Lower leg skin (tissue), 4 donors: ENCODE measurements around the gene KRTAP12-1. TPM values are rescaled to one million over a fixed set of nuclear protein-coding genes. Genes with fewer than 3 reads are reported as not detected.
A peak's percentile ranks its signal among the peaks of the same experiment; 100 is the strongest.

Source experiments
- DNase-seq, 2 donors: peaks; one replicate each; pipeline ENCODE4 v3.0.0-alpha.2; 2019; ENCODE audit warnings: low spot score in 2 of 2
- H3K4me3 ChIP-seq: fragments of 200-600 bp; sonication (generic); 2 replicates; pipeline ENCODE4 v1.5.1; 2017; ENCODE audit warnings: mild to moderate bottlenecking, low read depth; ENCODE audit not compliant: poor library complexity, severe bottlenecking
- CTCF ChIP-seq, 3 donors: fragments of 450-650 bp; IDR thresholded peaks; one replicate each; pipeline ENCODE4 v1.5.1; 2016; ENCODE audit warnings: antibody characterized with exemption in 3 of 3, mild to moderate bottlenecking in 3 of 3, moderate library complexity in 2 of 3
- POLR2A ChIP-seq, 2 donors: fragments of 450-650 bp; IDR thresholded peaks; one replicate each; pipeline ENCODE4 v1.6.1; 2016 to 2017; ENCODE audit warnings: antibody characterized with exemption in 2 of 2, mild to moderate bottlenecking in 1 of 2, moderate library complexity in 1 of 2
- WGBS, 2 donors: methylation state at CpG; one replicate each; pipeline ENCODE4 v1.1.5; 2018; 5-methylcytosine and 5-hydroxymethylcytosine counted together
- intact Hi-C: fragments of 100-400 bp; cut with DNase I; formaldehyde crosslinking; loops from one replicate; pipeline ENCODE4 v1.15.0; 2023; ENCODE audit warnings: low total_unique reads
- total RNA-seq, 4 donors: library from RNA; depleted of rRNA; stranded (reverse); fragments of >200 nt; gene quantifications; one replicate each; pipeline ENCODE4 v1.1.0, GENCODE V29; 2016

KRTAP12-1 gene
- total RNA-seq, 4 donors from 2014 or later: 12.3 TPM; not detected in 3

DNA sequence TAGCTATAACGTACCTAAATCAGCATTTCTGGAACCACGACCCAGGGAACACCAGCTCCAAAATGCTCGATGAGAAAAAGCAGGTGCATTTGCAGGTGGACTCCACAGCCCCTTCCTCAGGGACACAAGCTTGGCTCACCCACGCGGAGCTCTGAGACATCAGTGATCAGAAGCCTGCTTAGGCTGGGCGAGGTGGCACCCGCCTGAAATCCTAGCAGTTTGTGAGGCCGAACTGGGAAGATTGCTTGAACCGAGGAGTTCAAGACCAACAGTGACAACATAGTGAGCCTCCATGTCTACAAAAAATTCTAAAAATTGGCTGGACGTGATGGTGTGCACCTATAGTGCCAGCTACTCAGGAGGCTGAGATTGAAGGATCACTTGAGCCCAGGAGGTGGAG lies 31.9 kb upstream of the KRTAP12-1 start:
- TF ChIP-seq POLR2A (IDR thresholded peaks at IDR 0.05) (no peak), CTCF (IDR thresholded peaks at IDR 0.05) (no peak)
- DNase-seq: peak in 1 of 2 donors; percentile 42
- H3K4me3 ChIP-seq: no peak overlapping the region
- intact Hi-C loops: no loop called here
- WGBS, 2 donors: 89 to 92% methylated on average over 10 of the region's 10 CpGs

DNA sequence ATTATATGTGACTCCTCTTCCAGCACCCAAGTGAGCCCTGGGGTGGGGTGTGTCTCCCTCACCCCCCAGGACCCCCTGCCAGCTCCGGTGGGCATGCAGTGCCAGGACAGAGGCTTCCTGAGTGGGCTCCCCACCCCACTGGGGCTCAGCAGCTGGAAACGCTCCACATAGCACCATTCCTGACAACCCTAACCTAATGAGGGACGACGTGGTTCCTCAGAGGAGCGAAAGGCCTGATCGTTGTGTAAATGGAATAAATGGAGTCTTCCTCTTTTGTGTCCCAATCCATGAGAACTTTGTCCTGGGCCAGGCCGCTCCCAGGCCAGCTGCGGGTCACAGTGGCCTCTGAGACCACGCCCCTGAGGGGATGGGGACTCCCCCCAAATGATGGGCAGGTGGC lies 31.2 kb upstream of the KRTAP12-1 start:
- TF ChIP-seq CTCF (IDR thresholded peaks at IDR 0.05) (no peak), POLR2A (IDR thresholded peaks at IDR 0.05) (no peak)
- no peak overlapping the region for H3K4me3 ChIP-seq
- 63 to 70% methylated on average over 9 of the region's 9 CpGs for WGBS, 2 donors
- intact Hi-C loops: no loop called here
- DNase-seq: peak in 1 of 2 donors; percentile 32

- DNase-seq: peak in 1 of 2 donors; percentile 68
- 17 to 22% methylated on average over 15 to 21 of the region's 22 CpGs for WGBS, 2 donors
- H3K4me3 ChIP-seq: no peak overlapping the region
- intact Hi-C loops: no loop called here
- TF ChIP-seq CTCF (IDR thresholded peaks at IDR 0.05): no peak
- TF ChIP-seq POLR2A (IDR thresholded peaks at IDR 0.05): no peak
These were observed 30.5 kb upstream of the KRTAP12-1 start for GRCh38 chr21:44712203-44713028.

GRCh38 chr21:44711327-44712202 lies 29.6 kb upstream of the KRTAP12-1 start, which contains the start of gene TSPEAR:
TSPEAR (minus strand) TSS chr21:44711572; CDS start chr21:44711514, 58 bp downstream.
- no peak for TF ChIP-seq CTCF (IDR thresholded peaks at IDR 0.05)
- TF ChIP-seq POLR2A (IDR thresholded peaks at IDR 0.05): no peak
- DNase-seq: peak in 1 of 2 donors; percentile 78
- no peak within 1 kb of the TSS for H3K4me3 ChIP-seq
- WGBS, 2 donors: 5 to 7% methylated on average over 21 to 29 of the region's 41 CpGs
- intact Hi-C loops: no loop called here

DNA sequence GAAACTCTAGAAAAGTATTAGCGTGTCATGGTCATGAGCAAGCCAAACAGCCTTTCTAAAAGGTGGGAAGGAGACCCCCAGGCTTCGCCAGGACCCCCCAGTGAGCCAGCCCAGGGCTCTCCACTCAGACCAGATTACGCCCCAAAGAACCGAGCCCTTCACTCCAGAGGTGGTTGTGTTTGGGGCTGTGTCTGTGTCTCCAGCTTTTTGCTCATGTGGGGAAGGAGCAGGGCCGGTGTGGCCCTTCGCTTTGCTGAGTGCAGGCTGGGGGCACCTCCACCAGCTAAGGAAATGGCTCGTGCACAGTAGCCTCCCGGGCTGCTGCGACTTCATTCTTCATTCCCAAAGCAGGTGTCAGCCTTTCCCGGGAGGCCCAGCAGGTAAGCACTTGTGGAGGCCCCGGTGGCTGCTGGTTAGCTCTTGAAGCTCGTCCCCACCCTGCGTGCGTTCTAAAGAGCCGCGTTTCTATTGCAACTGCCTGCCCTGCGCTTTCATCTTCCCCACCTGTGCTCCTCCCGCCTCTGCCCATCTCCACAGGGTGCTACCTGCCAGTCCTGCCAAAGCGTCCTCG lies 28.9 kb upstream of the KRTAP12-1 start:
- intact Hi-C loops: no loop called here
- DNase-seq: peak in 1 of 2 donors; percentile 76
- no peak overlapping the region for H3K4me3 ChIP-seq
- 4% methylated on average over 18 to 20 of the region's 20 CpGs for WGBS, 2 donors
- TF ChIP-seq CTCF (IDR thresholded peaks at IDR 0.05) (no peak), POLR2A (IDR thresholded peaks at IDR 0.05) (no peak)
